HG03280 (cell line): ENCODE measurements around the gene BRIP1.
"Not testable (repeated sequence)": the region's sequence is repeated elsewhere in the genome, so short reads cannot be mapped to it uniquely, and the experiment has no call there.

ENCODE experiments used
- ATAC-seq: cut with Tn5 transposase; IDR thresholded peaks from one replicate; pipeline ENCODE4 v1.9.1; 2021; ENCODE audit warnings: mild to moderate bottlenecking, moderate library complexity; ENCODE audit not compliant: unreplicated experiment

The BRIP1 gene

GRCh38 chr17:61733021-61733420 is 130.3 kb downstream of the BRIP1 start:
- ATAC-seq, result no peak

DNA sequence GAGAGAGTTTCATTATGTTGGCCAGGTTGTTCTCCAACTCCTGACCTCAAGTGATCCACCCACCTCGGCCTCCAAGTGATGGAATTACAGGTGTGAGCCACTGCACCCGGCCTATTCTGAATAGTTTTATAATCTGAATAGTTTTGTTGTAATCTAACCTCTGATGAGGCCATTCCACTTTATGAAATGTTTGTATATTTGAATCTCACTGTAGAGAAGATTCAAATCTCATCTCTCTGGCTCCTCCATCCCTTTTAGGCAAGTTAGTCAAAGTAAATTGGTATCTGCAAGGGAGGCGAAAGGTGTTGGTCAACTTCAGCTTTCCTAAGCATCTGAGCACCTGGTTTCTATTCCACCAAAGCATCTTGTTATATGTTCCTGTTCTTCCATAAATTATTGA is 131.2 kb downstream of the BRIP1 start:
- ATAC-seq, result no peak

GRCh38 chr17:61731330-61731729 is 132.0 kb downstream of the BRIP1 start:
- ATAC-seq, result no peak

GRCh38 chr17:61729690-61730268 is 133.5 kb downstream of the BRIP1 start:
- no peak for ATAC-seq

DNA sequence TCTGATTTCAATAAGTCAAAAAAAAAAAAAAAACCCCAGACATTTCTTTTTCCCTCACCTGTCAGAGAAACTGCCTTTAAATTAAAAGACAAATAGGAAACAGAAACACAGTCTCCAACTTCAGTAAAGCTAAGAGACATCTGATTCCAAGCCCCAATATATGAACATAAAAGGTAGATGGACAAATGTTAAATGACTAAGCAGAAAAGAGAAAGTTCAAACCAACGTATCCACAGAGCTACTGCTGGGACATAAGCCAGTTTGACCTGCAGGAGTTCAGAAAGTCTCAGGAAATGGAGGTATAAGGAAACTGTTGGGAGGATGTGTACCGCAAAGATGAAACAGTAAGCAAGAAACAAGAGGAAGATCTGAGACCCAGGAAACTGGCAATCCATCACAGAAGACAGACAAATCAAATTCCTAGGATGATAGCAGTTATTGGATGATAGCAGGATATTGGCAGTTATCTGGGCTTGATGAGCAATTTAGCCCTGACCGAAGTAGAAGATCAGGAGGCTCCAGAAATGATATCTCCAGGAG is 135.0 kb downstream of the BRIP1 start:
- no peak for ATAC-seq

- not testable (repeated sequence) for ATAC-seq
Observed at GRCh38 chr17:61727798-61728197, 135.5 kb downstream of the BRIP1 start.

- ATAC-seq, result no peak
Observed at GRCh38 chr17:61726977-61727376, 136.4 kb downstream of the BRIP1 start.

GRCh38 chr17:61724777-61725176 is 138.6 kb downstream of the BRIP1 start:
- ATAC-seq, result no peak

GRCh38 chr17:61723914-61724313 is 139.4 kb downstream of the BRIP1 start:
- ATAC-seq, result no peak

DNA sequence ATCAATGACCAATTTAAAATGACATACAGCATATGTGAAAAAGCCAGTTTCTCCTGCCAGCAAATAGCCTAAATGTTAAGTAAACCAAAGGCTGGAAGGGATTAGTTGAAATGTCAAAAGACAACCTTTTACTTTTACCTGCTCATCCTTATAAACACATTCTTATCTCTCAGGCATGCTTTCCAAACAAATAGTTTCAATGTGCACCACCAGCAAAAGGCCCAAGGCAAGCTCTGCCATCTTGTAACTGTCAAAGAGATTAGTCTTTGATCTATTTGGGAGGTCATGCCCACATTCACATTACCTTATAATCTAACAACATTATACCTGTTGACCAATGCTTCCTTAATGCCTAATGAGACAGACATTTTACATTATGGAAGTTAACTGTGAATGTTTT is 140.1 kb downstream of the BRIP1 start:
- ATAC-seq, result no peak

DNA sequence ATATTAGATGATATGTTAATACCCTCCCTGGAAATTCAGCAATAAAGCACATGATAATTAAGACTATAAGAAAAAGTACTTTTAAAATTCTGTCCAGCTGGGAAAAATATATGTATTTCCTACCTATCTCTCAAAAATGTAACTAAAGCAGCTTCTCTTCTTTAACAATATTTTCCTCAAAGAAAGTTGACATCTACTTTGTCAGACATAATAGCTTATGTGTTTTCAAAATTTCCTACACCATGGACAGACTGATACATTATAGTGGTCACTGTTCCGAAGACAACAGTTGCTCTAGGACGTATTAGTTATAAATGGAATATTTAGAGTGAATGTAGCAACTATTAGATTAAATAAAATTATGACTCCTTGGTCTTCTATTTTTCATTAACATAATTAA is 140.9 kb downstream of the BRIP1 start:
- no peak for ATAC-seq

DNA sequence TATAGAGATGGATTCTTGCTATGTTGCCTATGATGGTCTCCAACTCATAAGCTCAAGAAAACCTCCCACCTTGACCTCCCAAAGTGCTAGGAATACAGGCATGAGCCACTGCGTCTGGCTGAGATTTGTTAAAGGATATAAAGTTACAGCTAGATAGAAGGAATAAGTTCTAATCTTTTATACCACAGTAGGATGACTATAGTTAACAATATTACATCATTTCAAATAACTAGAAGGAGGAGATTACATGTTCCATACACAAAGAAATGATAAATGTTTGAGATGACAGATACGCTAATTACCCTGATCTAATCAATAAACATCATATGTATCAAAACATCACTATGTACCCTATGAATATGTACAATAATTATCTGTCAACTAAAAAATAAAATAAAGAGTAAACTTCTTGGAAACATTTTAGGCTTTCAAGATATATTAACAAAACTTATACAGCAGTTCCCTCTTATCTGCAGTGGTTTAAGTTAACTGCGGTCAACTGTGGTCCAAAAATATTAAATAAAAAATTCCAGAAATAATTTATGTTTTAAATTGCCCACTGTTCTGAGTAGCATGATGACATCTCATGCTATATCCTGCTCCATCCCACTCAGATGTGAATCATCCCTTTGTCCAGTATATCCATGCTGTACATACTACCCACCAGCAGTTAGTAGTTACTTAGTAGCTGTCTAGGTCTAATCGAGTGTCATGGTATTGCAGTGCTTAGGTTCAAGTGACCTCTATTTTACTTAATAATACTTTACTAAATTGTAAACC is 143.1 kb downstream of the BRIP1 start:
- no peak for ATAC-seq

GRCh38 chr17:61719220-61719619 is 144.1 kb downstream of the BRIP1 start:
- not testable (repeated sequence) for ATAC-seq

- ATAC-seq, result no peak
Observed at GRCh38 chr17:61718022-61718421, 145.3 kb downstream of the BRIP1 start.

DNA sequence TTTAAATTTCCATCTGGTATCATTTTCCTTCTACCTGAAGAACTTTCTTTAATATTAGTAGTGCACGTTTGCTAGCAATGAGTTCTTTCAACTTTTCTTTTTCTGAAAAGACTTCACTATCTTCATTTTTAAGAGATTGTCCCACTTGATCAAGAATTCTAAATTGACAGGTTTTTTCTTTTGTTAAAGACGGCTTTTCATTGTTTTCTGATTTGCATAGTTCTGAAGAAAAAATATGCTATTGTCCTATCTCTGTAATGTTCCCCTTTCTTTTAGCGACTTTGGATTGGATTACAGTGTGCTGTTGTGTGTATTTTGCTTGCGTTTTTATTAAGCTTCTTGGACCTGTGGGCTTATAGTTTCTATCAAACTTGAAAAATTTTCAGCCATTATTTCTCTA is 146.0 kb downstream of the BRIP1 start:
- ATAC-seq, result no peak

GRCh38 chr17:61716225-61716829 is 147.0 kb downstream of the BRIP1 start:
- no peak for ATAC-seq

GRCh38 chr17:61715348-61715747 is 148.0 kb downstream of the BRIP1 start:
- no peak for ATAC-seq

GRCh38 chr17:61714300-61714699 is 149.0 kb downstream of the BRIP1 start:
- ATAC-seq, result no peak

GRCh38 chr17:61713035-61713434 is 150.3 kb downstream of the BRIP1 start:
- no peak for ATAC-seq

DNA sequence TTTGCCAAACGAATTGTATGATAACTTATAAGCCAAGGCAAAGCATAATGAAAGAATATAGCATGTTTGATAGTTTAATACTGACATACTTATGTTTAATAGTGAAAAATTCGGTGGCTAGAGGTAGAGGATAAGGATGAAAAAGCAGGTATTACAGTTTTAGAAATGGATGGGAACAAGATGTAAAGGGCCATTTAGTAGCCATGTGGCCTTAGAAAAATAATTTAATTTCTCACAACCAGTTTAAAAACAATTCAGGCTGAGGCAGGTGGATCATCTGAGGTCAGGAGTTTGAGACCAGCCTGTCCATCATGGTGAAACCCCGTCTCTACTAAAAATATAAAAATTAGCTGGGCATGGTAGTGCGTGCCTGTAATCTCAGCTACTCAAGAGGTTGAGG is 152.8 kb downstream of the BRIP1 start:
- no peak for ATAC-seq

GRCh38 chr17:61709567-61709966 is 153.8 kb downstream of the BRIP1 start:
- ATAC-seq, result no peak

- ATAC-seq, result no peak
Observed at GRCh38 chr17:61704935-61705449, 158.3 kb downstream of the BRIP1 start.
